Measurements from ENCODE around the gene ZNF777. TPM values are rescaled to one million over a fixed set of nuclear protein-coding genes. Genes with fewer than 3 reads are reported as not detected.
A peak's percentile ranks its signal among the peaks of the same experiment; 100 is the strongest.

ZNF777 gene
- total RNA-seq, 2 experiments from 2014 or later: 14.5 to 14.8 TPM

DNA sequence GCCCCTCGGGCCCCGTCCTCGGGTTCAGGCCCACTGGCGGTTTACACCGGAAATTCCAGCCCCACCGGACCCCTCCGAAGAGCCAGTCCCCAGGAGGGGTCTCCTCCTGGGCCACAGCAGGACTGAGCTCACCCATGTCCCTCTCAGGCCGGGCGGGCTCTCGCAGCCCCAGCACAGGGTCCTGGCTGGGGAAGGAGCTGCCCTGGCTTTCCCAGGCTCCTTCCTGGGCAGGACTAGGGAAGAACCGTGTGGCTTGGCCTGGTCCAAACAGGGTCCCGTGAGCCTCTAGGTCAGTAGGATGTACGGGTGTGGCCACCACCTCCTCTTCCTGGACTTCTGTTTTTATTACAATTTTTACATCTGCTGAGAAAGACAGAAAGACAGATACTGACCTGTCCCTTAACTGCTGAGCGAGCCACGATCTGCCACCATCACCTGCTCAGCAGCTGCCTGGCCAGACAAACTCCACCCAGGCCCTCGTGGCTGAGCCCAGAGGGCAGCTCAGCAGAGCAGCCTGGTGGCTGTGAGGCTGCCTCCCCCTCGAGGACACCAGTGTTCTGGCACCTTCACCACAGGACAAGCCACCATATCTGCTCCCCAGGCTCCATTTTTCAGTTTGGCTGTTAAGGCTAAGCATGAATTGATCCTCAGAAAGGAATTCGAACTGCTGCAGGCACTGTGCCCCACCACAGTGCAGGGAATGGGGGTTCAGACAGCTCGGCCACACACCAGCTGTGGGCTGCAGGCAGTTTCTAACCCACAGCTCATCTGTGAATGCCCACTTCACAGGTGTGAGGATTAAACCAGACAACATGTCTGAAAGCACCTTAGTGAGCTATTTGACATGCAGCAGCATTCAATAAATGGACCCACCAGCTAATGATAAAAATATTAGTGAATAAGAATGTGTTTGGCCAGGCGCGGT is 14.5 kb upstream of the ZNF777 start:
- TF ChIP-seq, protein P1, sequence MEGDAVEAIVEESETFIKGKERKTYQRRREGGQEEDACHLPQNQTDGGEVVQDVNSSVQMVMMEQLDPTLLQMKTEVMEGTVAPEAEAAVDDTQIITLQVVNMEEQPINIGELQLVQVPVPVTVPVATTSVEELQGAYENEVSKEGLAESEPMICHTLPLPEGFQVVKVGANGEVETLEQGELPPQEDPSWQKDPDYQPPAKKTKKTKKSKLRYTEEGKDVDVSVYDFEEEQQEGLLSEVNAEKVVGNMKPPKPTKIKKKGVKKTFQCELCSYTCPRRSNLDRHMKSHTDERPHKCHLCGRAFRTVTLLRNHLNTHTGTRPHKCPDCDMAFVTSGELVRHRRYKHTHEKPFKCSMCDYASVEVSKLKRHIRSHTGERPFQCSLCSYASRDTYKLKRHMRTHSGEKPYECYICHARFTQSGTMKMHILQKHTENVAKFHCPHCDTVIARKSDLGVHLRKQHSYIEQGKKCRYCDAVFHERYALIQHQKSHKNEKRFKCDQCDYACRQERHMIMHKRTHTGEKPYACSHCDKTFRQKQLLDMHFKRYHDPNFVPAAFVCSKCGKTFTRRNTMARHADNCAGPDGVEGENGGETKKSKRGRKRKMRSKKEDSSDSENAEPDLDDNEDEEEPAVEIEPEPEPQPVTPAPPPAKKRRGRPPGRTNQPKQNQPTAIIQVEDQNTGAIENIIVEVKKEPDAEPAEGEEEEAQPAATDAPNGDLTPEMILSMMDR (IDR thresholded peaks at IDR 0.05): no peak
- intact Hi-C loops (cut with DNase I, micrococcal nuclease): no loop called here
- H3K4me3 Mint-ChIP-seq: no peak overlapping the region
- H3K27me3 ChIP-seq (ENCODE audit: control insufficient read depth in 1 of 2, insufficient read depth in 2 of 2, low read length in 2 of 2): no peaks in the 10 kb centered on the region
- H3K9me3 ChIP-seq (ENCODE audit: control insufficient read depth in 1 of 2, insufficient read depth in 1 of 2, low read length in 2 of 2): no peaks in the 10 kb centered on the region
- H3K27ac Mint-ChIP-seq: no peak overlapping the region
- CTCF ChIA-PET: no interaction called here
- no peak overlapping the region for H3K27ac ChIP-seq (ENCODE audit: low read depth in 1 of 2, low read length in 2 of 2)
- H3K4me3 ChIP-seq (ENCODE audit: low read length): no peak overlapping the region
- ATAC-seq (ENCODE audit: poor library complexity) (no peak), DNase-seq (no peak)
- peaks cover 61% of the 10 kb centered on the region for H3K36me3 ChIP-seq (ENCODE audit: insufficient read depth, low read length)
- H3K27me3 Mint-ChIP-seq: no peaks in the 10 kb centered on the region
- no peaks in the 10 kb centered on the region for H3K4me1 ChIP-seq (ENCODE audit: insufficient read depth, low read length)
- peaks cover 2% of the 10 kb centered on the region for H3K9me3 Mint-ChIP-seq
- H3K4me1 Mint-ChIP-seq (ENCODE audit: low read depth): no peaks in the 10 kb centered on the region
- POLR2A ChIA-PET: no interaction called here
- H3K36me3 Mint-ChIP-seq (ENCODE audit: low read depth): peaks cover 86% of the 10 kb centered on the region

DNA sequence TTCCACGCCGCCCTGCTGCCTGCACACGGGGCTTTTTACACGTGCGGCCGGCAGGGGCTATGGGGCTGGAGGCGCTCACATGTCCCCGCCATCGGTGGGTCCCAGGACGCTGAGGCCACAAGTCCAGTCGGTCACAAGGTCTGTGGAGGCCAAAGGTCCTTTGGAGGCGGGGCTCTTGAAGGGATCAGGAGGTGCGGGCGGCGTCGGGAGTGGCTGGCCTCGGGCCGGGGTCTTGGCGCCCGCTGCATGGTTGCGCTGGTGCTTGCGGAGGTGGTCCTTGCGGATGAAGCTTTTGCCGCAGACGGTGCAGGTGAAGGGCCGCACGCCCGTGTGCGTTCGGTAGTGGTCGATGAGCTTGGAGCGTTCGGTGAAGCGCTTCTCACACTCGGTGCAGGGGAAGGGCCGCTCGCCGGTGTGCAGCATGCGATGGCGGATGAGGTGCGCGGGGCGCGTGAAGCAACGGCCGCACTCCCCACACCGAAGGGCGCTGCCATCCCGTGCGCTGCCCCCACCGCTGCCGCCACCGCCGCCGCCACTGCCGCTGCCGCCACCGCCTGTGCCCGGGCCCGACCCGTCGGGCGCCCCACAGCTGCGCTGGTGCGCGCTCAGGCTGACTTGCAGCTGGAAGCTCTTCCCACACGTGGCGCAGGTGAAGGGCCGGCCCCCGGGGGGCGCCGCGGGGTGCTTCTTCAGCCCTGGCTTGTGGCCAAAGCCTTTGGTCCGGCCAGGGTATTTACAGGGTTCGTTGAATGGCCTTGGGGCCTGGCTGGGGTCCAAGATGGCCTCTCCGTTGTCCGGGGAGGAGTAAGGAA is 13.7 kb upstream of the ZNF777 start:
- peaks cover 82% of the 10 kb centered on the region for H3K36me3 Mint-ChIP-seq (ENCODE audit: low read depth)
- ATAC-seq (ENCODE audit: poor library complexity): no peak
- ChIA-PET CTCF (no interaction called here), POLR2A (no interaction called here)
- Histone ChIP-seq H3K4me3 (ENCODE audit: low read length) (no peak overlapping the region), H3K27me3 (ENCODE audit: control insufficient read depth in 1 of 2, insufficient read depth in 2 of 2, low read length in 2 of 2) (no peaks in the 10 kb centered on the region), H3K9me3 (ENCODE audit: control insufficient read depth in 1 of 2, insufficient read depth in 1 of 2, low read length in 2 of 2) (no peaks in the 10 kb centered on the region), H3K4me1 (ENCODE audit: insufficient read depth, low read length) (no peaks in the 10 kb centered on the region), H3K36me3 (ENCODE audit: insufficient read depth, low read length) (peaks cover 60% of the 10 kb centered on the region), H3K27ac (ENCODE audit: low read depth in 1 of 2, low read length in 2 of 2) (no peak overlapping the region)
- intact Hi-C loops (cut with DNase I, micrococcal nuclease): no loop called here
- no peak overlapping the region for H3K4me3 Mint-ChIP-seq
- peak in 1 of 14 experiments; percentile 21 for DNase-seq
- no peaks in the 10 kb centered on the region for H3K27me3 Mint-ChIP-seq
- peaks cover 2% of the 10 kb centered on the region for H3K9me3 Mint-ChIP-seq
- no peak overlapping the region for H3K27ac Mint-ChIP-seq
- TF ChIP-seq, protein P1 (IDR thresholded peaks at IDR 0.05): no peak
- no peaks in the 10 kb centered on the region for H3K4me1 Mint-ChIP-seq (ENCODE audit: low read depth)

DNA sequence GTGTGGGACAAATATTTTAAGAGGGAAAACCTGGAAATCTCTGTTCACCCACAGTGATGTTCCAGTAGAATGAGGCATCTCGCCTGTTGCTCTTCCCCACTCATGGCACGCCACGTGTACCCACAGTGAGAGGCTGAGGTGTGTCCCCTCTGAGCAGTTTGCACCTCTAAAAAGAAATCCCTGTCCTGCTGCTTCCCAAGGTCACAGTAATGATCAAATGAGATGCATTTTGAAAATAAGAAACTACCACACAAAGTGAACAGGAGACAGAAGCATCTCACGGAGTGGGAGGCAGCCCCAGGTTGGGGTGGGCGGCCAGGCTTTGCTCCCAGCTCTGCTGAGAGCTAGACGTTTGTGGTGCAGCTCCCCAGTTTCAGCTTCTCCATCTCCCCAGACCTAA is 12.4 kb upstream of the ZNF777 start:
- no peaks in the 10 kb centered on the region for H3K4me1 ChIP-seq (ENCODE audit: insufficient read depth, low read length)
- CTCF ChIA-PET: no interaction called here
- POLR2A ChIA-PET: no interaction called here
- no peak for DNase-seq
- Mint-ChIP-seq H3K4me1 (ENCODE audit: low read depth) (no peaks in the 10 kb centered on the region), H3K27me3 (no peaks in the 10 kb centered on the region), H3K4me3 (no peak overlapping the region), H3K27ac (no peak overlapping the region), H3K36me3 (ENCODE audit: low read depth) (peaks cover 70% of the 10 kb centered on the region), H3K9me3 (peaks cover 2% of the 10 kb centered on the region)
- H3K9me3 ChIP-seq (ENCODE audit: control insufficient read depth in 1 of 2, insufficient read depth in 1 of 2, low read length in 2 of 2): no peaks in the 10 kb centered on the region
- ATAC-seq (ENCODE audit: poor library complexity): no peak
- TF ChIP-seq, protein P1 (IDR thresholded peaks at IDR 0.05): no peak
- intact Hi-C loops (cut with DNase I, micrococcal nuclease): no loop called here
- peaks cover 49% of the 10 kb centered on the region for H3K36me3 ChIP-seq (ENCODE audit: insufficient read depth, low read length)
- H3K27ac ChIP-seq (ENCODE audit: low read depth in 1 of 2, low read length in 2 of 2): no peak overlapping the region
- no peaks in the 10 kb centered on the region for H3K27me3 ChIP-seq (ENCODE audit: control insufficient read depth in 1 of 2, insufficient read depth in 2 of 2, low read length in 2 of 2)
- no peak overlapping the region for H3K4me3 ChIP-seq (ENCODE audit: low read length)

All from CD4-positive, alpha-beta T cell (primary cell).